HG03432 (cell line): ENCODE measurements around the gene RAB20.
"Not testable (repeated sequence)": the region's sequence is repeated elsewhere in the genome, so short reads cannot be mapped to it uniquely, and the experiment has no call there.

ENCODE experiments used
- ATAC-seq: cut with Tn5 transposase; IDR thresholded peaks from one replicate; pipeline ENCODE4 v1.9.1; 2021; ENCODE audit warnings: mild to moderate bottlenecking, moderate library complexity; ENCODE audit not compliant: unreplicated experiment

The RAB20 gene

DNA sequence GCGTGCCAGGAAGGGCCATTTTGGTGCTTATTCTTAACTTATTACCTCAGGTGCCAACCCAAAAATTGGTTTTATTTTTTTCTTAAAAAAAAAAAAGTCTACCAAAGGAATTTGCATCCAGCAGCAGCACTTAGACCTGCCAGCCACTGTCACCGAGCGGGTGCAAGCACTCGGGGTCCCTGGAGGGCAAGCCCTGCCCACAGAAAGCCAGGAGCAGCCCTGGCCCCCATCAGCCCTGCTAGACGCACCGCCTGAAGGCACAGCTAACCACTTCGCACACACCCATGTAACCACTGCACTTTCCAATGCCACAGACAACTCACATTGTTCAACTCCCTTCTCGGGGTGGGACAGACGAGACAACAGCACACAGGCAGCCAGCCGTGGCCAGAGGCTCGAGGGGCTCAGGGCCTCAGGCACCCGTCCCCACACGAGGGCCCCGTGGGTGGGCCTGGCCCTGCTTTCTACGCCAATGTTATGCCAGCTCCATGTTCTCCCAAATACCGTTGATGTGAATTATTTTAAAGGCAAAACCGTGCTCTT lies 49.3 kb downstream of the RAB20 start:
- no peak for ATAC-seq

DNA sequence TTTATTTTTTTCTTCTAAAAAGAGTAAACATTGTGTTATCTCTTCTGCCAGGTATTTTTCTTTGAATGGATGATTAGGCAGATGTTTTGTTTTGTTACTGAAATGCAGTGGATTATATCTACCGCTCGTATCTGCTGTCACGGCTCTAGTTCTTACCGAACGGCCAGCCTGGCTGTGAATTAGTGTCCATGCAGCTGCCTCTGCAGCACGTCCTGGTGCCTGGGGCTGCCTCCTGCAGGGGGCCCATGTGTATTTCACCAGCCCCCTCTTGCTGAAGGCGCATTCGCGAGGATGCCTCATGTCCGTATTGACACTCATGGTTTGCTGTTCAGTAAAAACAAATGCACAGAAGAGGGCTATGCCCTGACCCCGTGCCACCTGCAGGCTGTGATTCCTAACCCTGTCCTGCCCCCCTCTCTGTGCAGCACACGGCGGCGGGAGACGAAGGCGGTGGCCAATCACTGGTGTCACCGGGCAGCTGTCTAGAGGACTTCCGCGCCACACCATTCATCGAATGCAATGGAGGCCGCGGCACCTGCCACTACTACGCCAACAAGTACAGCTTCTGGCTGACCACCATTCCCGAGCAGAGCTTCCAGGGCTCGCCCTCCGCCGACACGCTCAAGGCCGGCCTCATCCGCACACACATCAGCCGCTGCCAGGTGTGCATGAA lies 49.9 kb downstream of the RAB20 start:
- ATAC-seq: no peak

GRCh38 chr13:110509971-110510786 lies 51.3 kb downstream of the RAB20 start:
- no peak for ATAC-seq

- no peak for ATAC-seq
These were observed 52.0 kb downstream of the RAB20 start for GRCh38 chr13:110509478-110509926.

GRCh38 chr13:110507678-110508381 lies 53.7 kb downstream of the RAB20 start:
- no peak for ATAC-seq

- ATAC-seq: no peak
These were observed 54.5 kb downstream of the RAB20 start for GRCh38 chr13:110506859-110507566.

- no peak for ATAC-seq
These were observed 55.1 kb downstream of the RAB20 start for GRCh38 chr13:110506396-110506795.

DNA sequence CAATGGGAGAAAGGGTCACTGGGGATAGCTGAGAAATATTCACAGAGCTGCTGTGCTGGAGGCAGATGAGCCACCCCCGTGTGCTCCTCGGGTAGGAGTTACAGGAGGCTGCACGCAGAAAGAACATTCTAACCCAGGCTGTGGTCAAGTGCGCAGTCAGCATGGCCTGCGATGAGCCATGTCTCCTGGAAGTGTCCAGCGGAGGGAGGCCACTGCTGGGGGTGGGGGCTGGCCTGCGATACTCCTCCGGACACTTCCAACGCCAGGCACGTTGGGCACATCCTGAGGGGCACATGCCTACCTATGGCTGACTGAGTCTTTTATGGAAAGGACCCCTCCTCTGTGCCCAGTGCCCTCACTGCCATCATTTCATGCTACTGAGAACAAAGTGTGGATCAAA lies 55.9 kb downstream of the RAB20 start:
- ATAC-seq: no peak

- ATAC-seq: no peak
These were observed 57.5 kb downstream of the RAB20 start for GRCh38 chr13:110503979-110504499.

DNA sequence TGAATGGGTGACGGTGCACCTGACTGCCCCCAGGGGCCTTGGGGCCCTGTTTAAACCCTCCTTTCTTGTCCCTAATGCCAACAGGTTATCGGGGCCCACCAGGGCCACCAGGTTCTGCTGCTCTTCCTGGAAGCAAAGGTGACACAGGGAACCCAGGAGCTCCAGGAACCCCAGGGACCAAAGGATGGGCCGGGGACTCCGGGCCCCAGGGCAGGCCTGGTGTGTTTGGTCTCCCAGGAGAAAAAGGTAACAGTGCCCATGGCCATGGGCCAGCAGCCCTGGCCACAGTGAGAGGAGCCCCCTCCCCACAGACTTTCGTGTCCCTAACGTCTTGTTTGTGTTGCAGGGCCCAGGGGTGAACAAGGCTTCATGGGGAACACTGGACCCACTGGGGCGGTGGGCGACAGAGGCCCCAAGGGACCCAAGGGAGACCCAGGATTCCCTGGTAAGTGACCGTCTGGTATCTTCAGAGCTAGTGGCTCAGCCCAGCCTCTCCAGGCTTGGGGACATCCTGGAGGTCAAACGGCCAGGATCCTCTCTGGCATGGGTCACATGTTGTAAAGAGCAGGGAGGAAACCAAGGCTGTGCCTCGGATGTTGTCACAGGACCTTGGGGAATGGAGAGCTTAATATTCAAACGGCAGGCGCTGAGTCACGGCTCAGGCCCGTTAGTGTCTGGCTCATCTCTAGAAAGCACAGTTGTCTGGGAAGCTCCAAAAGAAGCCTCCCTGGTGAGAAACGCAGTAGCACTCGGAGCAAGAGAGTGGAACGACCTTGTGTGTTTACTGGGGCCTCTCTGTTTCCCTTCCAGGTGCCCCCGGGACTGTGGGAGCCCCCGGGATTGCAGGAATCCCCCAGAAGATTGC lies 58.3 kb downstream of the RAB20 start:
- ATAC-seq: no peak

DNA sequence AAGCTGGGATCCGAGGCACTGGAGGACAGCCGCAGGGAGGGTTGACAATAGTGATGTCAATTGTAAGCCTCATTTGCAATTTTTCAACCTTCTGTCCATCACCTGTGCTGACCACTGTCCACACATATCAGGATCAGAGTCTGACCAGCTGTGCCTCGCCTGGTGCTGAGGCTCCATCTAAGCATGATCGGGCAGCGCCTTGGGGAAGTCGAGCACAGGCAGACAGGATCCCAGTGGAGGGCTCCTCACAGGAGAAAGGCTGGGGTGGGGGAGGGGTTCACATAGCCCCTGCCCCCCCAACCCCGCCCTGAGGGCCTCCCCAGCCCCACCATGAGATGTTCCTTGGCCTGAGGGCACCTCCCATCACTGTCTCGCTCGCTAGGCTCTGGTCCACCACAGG lies 60.3 kb downstream of the RAB20 start:
- no peak for ATAC-seq

DNA sequence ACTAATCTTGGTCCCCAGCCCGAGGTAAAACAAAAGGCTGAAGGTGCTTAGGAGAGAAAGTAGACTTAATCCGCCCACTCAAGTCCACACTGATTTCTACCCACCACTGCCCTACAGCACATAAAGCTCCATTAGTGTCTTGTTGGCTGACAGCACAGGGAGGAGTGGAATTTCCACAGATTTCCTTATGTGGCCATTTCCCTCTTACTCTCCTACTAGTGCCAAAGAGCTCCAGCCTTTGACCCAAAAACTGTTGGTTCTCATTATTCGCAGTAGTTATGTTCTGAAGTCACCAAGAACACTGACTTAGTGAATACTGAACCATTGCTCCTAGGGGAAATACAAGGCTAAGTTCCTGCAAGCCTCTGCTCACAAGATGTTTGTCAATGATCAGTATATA lies 61.2 kb downstream of the RAB20 start:
- no peak for ATAC-seq

- ATAC-seq: no peak
These were observed 61.8 kb downstream of the RAB20 start for GRCh38 chr13:110499621-110500281.

DNA sequence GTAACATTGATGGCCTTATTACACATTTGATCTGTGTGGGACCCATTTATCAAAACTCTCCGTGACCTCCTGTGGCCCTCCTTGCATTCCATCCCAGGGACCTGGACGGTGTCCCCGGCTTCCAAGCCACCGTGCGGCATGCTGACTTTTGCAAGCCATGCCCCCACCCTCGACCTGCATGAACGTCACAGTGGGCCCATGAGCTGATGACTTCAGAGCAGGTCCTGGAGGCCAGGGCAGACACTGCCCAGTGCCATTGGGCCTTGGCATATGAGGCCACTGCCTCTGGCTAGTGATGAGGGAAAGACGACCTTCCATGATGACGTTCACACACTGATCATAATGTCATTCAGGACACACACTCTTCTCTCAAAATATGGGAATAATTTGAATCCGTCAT lies 62.8 kb downstream of the RAB20 start:
- no peak for ATAC-seq

DNA sequence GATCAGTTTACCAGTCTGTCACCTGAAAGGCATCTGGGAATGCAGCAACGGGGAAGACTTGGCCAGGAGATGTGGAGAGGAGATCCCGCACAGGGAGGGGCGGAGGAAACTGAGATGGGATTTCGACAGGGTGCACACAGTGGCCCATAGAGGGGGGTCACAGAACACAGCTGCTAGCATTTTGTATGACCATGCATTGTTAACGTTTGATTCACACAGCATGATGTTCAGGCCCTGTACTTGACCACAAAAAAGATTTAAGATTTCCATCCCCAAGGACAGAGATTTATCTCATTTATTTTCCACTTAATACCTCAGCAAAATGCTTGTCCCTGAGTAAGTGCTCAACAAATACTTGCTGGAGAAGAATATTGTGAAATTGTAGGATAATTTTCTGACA lies 63.2 kb downstream of the RAB20 start:
- no peak for ATAC-seq

GRCh38 chr13:110497896-110498295 lies 63.6 kb downstream of the RAB20 start:
- ATAC-seq: not testable (repeated sequence)

DNA sequence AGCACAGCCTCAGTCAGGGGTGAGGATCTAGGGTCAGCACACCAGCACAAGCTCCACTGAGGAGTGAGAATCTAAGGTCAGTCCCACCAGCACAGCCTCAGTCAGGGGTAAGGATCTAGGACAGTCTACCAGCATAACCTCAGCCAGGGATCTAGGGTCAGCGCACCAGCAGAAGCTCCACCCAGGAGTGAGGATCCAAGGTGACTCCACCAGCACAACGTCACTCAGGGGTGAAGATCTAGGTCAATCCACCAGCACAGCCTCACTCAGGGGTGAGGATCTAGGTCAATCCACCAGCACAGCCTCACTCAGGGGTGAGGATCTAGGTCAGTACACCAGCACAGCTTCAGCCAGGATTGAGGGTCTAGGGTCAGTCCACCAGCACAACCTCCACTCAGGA lies 64.5 kb downstream of the RAB20 start:
- no peak for ATAC-seq

GRCh38 chr13:110496281-110496680 lies 65.2 kb downstream of the RAB20 start:
- no peak for ATAC-seq

- ATAC-seq: no peak
These were observed 65.6 kb downstream of the RAB20 start for GRCh38 chr13:110495881-110496280.
